GM11168 (cell line): Measurements from ENCODE around the gene TNIK.

Experiments used
- in situ Hi-C: fragments of 300-500 bp; cut with MboI; formaldehyde crosslinking; loops from one replicate; pipeline ENCODE4 v1.12.0; 2022; ENCODE audit warnings: low sequenced_read_pairs; ENCODE audit not compliant: unreplicated experiment

TNIK gene

DNA sequence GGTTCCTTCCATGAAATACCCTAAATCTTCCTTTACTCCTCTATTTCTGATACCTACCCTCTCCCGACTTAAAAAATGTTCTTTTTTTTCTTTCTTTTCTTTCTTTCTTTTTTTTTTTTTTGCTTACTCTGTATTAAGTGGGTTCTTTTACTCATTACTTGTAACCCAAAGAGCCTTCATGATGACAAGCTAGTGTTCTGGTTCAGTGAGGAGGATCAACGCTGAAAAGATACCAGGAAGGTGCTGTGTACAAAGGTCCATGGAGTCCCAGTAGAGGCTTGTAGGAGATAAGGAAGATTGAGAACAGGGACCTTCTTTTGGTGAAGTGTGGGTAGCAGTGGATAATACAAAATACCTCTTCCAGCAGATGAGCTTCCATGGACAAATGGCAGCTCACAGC, 369.9 kb downstream of the TNIK start:
- in situ Hi-C loops, result no loop called here

DNA sequence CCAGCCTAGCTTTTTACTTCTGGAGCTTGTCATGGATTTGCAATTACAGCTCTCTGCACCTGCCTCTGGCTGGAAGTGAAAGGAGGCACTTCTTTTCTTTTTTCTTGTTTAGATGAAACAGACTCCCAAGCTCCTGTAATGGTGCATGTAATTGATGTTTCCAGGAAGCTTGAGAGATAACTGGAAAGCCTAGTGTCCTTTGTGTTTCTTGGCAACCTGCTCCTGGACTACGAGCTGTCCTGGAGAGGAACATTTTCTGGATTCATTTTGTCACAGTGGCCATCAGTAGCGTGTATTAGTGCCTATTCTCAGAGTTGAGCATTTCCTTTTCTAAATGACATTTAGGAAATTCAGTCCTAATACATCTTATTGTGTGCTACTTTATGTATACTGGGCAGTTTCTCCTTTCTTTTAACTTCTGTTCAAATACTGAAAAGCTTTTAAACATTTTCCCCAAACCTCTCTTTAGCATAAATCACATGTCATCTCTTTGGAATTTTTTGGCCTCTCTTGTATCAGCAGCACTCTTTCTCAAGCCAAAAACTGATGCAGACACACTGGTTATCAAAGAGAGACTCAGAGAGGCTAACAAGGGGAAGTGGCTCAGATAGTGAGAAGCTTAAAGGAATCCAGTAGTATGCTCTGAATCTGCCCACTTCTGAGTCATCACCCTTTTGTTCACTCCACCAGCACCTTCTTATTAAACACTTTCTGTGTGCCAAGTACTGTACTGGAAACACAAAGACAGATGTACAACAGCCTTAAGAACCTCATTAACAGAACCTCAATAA, 371.0 kb downstream of the TNIK start:
- in situ Hi-C loops, result no loop called here

DNA sequence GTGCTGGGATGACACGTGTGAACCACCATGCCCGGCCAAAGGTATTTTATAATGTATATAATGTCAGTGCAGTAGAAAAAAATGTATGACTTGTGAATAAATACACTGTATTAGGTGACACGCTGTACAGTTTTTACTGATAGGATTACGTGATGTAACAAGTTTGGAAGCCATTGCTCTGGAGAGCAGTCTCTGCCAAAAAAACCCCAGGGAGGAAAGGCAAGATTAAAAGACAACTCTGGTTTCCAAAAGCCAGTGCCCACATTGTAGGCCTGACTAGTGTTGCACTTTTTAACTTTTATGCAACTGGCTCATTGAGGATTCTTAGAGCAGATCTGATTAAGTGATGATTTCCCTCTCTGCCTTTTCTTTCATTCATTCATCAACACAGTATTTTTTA, 371.7 kb downstream of the TNIK start:
- in situ Hi-C loops, result no loop called here

DNA sequence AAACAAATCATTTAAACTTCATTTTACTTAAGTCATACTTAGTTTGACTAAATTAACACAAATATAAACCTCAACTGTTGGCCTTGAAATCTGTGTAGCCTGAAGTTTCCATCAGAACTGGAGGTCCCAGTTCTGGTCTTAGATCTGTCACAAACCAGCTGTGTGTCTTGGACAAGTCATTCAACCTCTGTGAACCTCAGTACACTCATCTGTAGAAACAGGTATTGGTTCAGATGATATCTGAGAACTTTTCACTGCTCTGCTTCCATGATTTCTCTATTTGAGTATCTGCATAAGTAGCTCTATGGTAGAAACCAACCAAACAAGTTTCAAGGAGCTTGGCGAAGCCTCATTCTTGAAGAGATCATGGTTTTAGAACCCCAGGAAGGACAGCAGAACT, 373.3 kb downstream of the TNIK start:
- in situ Hi-C loops, result no loop called here

DNA sequence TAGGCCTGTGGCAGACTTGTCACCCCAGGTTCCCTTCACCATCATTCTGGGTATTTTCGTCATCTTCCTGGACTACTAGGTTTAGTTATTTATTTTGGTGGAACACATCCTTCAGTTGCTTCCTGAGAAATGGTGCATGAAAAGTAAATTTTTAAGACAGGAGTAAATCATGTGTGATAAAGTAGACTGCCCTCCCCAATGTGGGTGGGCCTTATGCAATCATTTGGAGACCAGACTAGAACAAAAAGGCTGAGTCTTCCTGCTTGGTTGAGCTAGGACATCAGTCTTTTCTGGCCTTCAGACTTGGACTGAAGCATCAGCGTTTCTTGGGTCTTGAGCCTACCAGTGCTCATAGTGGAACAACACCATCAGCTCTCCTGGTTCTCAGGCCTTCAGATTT, 382.9 kb downstream of the TNIK start:
- in situ Hi-C loops, result no loop called here

DNA sequence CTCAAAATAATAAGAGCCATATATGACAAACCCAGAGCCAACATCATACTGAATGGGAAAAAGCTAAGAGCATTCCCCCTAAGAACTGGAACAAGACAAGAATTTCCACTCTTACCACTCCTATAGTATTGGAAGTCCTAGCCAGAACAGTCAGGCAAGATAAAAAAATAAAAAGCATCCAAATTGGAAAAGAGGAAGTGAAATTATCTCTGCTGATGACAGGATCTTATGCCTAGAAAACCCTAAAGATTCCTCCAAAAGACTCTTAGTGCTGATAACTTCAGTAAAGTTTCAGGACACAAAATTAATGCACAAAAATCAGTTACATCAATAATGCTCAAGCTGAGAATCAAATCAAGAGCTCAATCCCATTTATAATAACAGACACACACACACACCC, 387.8 kb downstream of the TNIK start:
- in situ Hi-C loops, result no loop called here

DNA sequence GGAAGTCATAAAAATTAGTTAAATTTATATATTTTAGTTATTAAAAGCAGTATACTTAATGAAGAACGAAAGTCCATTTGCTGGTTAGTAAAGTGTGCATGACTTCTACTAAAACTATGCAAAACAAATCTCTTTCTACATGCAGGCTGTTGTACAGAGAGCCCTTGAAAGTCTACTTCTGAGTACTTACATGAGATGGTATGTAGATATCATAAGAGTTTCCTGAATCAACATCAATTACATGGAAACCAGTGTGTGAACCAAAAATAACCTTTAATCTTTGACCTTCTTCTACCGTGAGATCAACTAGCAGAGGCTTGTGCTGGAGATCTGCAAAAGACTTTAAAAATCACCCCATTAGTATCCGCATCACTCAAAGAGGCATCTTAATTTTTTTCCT, 391.5 kb downstream of the TNIK start:
- in situ Hi-C loops, result no loop called here

DNA sequence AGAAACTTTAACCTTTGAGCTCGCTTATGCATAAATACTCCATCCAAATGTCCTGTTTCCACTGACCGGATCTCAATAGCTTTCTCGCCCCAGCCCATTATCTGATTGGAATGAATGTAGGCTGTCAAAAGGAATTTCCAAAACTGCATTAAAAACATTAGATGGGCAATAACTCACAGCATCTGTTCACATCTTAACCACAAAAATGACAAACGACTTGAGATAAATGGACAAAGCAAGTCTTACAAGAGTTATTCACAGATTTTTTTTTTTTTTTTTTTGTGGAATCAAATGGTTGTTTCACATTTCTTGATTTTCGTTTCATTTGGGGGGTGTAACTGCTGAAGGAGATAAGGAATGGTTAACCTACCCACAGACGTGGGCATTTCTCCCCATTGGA, 394.0 kb downstream of the TNIK start:
- in situ Hi-C loops, result no loop called here

DNA sequence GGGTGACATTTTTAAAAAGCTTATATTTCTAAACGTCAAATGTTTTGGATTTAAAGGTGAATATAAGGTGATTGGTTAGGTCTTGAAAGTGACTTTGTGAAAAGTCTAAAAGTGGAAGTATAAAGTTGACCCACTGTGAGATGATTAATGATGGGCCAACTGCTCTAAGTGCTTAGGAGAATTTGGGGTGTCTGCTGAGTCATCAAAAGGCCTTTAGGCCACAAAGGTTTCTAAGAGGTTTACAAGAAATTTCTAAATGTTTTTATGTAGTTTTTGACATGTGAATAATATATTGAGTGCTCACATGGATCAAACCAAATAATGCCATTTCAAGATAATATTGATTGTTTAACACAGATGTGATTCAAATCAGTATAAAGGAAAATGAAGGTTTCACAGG, 394.5 kb downstream of the TNIK start:
- in situ Hi-C loops, result no loop called here

DNA sequence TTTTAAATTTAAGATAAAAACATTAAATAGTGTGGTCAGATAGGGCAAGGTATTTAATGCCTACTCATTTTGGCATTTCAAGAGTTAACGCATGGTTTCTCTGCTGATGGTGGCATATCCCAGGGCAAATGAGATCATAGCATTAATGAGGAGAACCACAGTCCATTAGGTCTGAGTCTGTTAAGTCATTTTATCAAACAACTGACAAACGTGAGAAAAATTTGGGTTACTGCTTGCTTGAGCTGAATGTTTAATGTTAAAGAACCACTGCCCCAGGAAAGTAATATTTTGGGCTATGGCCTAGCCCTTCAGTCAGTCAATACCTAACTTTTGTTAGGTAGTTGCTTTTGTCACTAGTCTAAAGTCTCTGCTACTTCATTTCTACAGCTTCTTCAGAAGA, 395.7 kb downstream of the TNIK start:
- in situ Hi-C loops, result no loop called here

DNA sequence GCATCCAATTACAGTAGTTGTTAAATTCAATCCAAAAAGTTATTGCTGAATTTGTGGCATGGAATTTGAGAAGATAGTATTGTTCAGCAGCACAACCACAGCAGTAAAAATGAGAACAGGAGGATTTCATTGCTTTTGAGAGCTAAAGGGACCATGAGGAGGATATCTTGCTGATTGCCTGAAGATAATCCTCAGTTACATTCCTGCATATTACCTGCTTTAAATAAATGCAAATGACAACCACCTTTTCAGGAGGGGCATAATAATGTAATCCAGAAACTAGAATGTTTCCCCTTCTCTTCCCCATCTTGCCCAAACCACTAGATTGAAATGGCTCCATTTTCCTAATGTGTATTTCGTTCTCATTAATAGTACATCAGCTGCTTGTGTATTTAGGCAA, 398.5 kb downstream of the TNIK start:
- in situ Hi-C loops, result no loop called here

DNA sequence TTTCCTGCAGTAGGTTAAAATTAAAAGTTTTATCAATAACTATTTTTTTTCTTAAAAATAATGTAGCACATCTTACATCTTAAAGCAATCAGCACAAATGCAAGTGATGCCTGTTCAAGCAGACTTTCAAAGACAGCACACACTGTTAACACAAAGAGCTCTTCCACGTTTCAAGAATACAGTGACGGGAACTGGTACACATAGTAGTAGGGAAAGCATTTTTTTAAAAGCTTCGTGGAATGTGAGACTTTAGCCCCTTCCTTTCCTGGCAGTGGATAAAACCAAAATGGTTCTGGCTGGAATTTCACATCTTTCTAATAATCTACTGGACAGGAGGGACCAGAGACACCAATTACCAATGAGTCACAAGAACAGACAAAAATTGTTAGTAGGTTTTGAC, 400.2 kb downstream of the TNIK start:
- in situ Hi-C loops, result no loop called here

DNA sequence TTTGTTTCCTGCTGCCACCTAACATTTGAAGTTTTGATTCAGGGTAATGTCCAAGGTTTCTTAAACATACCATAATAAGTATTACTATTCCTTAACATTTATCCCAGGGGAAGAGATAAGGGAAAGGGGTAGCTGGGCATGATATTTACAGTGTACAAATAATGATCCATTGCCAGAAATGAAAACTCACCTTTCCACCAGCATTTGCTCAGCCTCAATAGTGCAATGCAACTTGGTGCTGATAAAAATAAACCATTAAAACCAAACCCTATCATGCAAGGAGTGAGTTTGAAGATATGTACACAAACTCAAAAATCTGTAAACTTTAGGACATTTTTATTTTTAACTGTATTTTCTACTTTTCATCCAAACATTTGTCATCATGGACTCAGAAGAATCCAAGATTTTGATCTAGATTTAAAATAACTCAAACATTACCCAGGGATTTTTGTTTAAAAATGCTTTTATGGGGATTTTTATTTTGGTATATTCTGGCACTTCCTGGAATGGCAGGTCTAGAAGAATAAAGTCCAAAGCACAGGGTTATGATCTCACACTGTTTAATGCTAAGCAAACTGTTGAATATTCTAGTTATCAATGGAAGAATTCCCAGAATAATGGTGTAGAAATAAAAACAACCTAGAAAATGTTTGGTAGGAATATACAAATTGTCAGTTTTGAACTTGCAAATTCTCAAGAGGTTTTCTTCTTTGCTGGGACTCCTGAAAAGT, 401.2 kb downstream of the TNIK start:
- in situ Hi-C loops, result no loop called here

DNA sequence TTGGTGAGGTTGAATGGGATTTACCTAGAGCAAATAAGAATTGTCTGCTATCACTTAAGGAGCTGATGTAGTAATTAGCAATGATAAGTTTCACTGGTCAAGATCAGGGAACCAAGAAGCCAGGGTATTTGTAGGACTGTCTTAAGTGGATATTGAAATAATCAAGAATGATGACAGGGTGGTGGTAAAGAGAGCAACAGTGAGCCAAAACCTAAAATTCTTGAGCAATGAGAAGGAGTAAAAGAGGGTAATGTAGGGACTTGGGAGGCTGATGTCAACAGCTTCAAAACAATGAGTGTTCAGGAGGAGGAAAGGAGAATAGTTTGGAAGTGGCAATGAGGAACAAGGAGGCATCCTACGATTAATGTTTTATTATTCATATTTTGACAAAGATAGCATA, 402.1 kb downstream of the TNIK start:
- in situ Hi-C loops, result no loop called here

DNA sequence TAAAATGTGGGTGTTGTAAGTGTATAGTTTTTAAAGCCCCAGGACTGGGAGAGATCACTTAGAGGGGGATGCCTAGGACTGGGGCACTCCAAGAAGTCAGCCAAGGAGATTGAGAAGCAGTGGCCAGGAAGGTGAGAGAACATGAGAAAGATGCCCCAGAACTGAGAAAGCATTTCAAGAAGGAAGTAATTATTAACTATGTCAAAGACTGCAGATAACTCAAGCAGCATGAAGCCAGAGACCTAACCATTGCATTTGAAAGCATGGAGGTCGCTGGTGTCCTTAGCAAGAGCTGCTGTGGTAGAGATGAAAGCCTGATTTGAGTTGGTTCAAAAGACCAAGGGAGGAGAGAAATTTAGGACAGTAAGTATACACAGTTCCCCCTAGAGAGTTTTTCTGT, 403.1 kb downstream of the TNIK start:
- in situ Hi-C loops, result no loop called here

DNA sequence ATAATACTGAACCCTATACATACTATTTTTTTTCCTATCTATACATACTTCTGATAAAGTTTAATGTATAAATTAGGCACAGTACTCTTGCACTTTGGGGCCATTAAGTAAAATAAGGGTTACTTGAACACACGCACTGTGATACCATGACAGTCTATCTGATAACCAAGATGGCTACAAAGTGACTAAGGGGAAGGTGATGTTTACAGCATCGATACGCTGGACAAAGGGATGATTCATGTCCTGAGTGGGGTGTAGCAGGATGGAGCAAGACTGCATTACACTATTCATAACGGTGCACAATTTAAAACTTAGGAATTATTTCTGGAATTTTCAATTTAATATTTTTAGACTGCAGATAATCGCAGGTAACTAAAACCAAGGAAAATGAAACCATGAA, 403.7 kb downstream of the TNIK start:
- in situ Hi-C loops, result no loop called here

DNA sequence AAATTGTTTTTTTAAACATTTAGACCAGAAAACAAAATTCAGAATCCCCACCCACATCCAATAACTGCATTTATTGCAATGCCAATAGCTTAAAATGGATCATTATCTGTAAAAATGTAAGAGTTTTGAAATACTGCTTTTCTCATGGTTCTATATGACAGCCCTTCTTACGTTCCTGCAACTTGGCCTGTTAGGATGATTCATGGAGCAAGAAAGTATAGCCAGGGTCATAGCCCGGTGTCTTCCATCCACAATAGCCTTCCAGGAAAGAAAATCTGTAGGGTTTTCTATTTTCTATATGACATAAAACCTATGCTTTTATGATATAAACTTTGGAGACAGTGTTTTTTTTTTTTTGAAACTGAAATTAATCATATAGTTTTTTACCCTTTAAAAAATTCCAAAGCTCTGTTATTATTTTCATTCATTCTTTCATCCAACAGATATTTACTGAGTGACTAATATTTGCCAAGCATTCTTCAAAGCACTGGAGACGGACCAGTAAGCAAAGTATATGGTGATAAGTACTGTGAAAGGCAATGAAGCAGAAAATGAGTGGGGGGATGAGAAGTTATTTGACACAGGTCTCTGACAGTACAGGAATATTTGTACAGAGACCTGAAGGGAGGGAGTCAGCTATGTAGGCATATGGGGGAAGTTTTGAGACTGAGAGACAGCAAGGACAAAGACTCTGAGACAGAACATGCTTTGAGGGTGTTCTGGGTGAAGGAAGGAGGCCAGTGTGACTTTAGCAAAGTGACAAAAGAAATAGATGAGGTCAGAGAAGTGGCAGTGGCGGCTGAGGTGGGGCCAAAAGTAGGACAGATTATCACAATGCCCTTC, 404.6 kb downstream of the TNIK start:
- in situ Hi-C loops, result no loop called here

DNA sequence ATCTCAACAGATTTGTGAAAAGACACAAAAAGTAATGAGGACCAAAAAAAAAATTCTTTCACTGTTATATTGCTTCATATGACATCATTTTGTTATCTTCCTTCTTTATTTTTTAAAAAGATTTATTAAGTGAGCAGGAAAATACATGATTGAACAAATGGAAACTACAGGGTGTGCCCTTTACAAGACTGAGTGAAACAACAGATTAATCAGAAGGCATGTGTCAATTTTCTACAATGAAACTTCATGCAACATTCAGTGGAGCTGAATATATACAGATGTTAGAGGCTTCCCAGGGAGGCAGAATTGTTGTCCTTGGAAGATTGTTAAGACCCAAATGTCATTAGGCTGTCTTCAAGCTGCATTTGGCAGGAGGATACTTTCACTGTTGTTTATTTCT, 405.3 kb downstream of the TNIK start:
- in situ Hi-C loops, result no loop called here

DNA sequence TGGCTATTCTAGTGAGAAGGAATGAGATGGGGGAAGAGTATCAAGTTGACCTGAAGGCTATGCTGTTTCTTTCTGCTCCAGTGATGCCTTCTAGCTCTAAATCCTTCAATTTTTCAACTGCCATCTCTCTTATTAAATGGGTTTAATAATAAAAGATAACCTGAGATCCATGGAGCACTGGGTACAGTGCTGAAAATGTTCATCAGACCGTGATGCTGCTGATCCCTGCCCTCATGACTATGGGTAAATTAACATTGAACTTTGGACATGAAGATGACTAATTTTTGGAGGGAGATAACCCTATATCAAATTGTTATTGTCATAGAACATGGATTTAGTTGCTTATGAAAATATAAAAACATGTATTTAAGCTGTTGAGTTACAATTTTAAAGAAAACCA, 406.0 kb downstream of the TNIK start:
- in situ Hi-C loops, result no loop called here

DNA sequence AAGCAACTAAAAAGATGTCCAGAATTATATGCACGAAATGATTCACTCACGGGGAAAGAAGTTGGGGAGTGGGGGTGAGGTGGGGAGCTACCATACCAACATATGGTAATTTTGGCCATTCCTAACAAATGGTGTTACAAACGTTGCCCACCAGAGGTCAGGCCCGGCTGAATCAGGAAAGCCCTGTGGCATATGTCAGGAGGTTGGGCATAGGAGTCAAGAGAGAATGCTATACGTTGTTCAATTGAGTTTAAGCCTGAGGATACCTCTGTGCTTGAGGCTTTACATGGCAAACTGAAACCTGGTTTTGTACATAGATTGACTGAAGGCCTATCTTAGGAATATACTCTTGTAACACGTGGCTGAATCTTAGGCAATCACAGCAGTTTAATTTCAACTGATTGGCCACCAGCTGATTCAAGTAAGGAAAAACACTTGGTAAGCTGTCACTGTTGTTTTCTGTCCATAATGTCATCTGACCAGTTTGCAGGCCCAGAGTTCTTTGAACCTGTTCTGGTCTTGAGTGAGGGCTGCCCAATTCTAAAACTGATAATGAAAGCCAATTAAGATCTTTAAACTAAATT, 410.3 kb downstream of the TNIK start:
- in situ Hi-C loops, result loop anchor here (5.0 kb wide), 1 partner anchor 502 kb away; no protein-coding TSS in a partner anchor

DNA sequence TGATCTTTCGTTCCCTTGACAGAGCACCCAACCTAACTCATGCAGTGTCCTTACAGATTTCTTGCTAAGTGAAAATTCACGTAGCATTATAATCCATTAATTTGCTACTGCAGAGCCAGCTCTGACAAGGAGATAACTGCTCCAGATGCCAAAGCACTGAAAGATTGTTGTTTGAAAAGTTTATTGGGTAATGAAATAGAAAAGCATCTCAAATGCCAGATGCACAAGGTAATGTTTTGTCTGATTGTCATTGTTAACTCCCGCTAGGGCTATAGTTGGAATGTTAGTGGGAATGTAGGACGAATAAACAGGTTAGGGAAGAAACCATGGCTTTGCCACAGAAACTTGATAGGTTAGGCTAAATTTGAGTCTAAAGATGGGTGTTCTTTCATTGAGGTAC, 413.4 kb downstream of the TNIK start:
- in situ Hi-C loops, result loop anchor here (5.0 kb wide), 1 partner anchor 506 kb away; no protein-coding TSS in a partner anchor
